Neural cell (in vitro differentiated cells): ENCODE data around the gene DNAJC11.

Source experiments
- EP300 ChIP-seq: fragments of 450-650 bp; conservative IDR thresholded peaks from 2 replicates; pipeline ENCODE4 v1.6.1; 2014; ENCODE audit warnings: antibody characterized with exemption, mild to moderate bottlenecking, moderate library complexity; ENCODE audit not compliant: poor library complexity, severe bottlenecking
- EZH2 ChIP-seq: fragments of 200-600, 300-800 bp; shearing (Covaris generic), sonication (generic); IDR thresholded peaks from 2 replicates; pipeline ENCODE4 v1.6.1; 2014; ENCODE audit warnings: antibody characterized with exemption, low read length, borderline replicate concordance, mild to moderate bottlenecking; ENCODE audit not compliant: insufficient read depth, poor library complexity, severe bottlenecking
- MXI1 ChIP-seq: fragments of 450-650 bp; conservative IDR thresholded peaks from 2 replicates; pipeline ENCODE4 v1.6.1; 2014; ENCODE audit warnings: antibody characterized with exemption, mild to moderate bottlenecking; ENCODE audit not compliant: poor library complexity, severe bottlenecking
- POLR2AphosphoS5 ChIP-seq: IDR thresholded peaks from 2 replicates; pipeline ENCODE4 v1.6.1; 2012
- RAD21 ChIP-seq: fragments of 450-650 bp; conservative IDR thresholded peaks from 2 replicates; pipeline ENCODE4 v1.6.1; 2014; ENCODE audit warnings: antibody characterized with exemption, mild to moderate bottlenecking, moderate library complexity
- TF ChIP-seq, protein P1 (sequence below): fragments of 450-650 bp; IDR thresholded peaks from 2 replicates; pipeline ENCODE4 v1.5.1; 2014; ENCODE audit warnings: antibody characterized with exemption, mild to moderate bottlenecking, moderate library complexity; ENCODE audit not compliant: poor library complexity, severe bottlenecking
- TF ChIP-seq, protein P2 (sequence below): IDR thresholded peaks from 2 replicates; pipeline ENCODE4 v1.6.1; 2012; ENCODE audit warnings: borderline replicate concordance

DNA sequence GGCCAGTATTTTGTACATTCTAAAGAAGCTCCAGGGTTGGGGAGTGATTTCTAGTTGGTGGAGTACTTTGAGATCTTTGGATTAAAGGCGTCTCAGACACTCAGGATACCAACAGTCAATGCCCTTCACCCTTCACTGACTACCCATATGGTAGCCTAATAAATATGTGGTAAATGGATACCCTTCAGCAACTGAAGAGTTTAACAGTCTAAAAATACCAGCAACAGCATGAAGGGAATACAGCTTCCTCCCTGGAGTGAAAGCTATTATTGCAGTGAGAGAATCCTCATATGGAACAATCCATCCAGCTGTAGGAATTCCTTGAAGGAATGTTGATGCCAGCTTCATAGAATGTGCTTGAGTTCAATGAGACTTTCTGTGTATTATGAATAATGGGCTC, 26.8 kb downstream of the DNAJC11 start:
- TF ChIP-seq, protein P1, sequence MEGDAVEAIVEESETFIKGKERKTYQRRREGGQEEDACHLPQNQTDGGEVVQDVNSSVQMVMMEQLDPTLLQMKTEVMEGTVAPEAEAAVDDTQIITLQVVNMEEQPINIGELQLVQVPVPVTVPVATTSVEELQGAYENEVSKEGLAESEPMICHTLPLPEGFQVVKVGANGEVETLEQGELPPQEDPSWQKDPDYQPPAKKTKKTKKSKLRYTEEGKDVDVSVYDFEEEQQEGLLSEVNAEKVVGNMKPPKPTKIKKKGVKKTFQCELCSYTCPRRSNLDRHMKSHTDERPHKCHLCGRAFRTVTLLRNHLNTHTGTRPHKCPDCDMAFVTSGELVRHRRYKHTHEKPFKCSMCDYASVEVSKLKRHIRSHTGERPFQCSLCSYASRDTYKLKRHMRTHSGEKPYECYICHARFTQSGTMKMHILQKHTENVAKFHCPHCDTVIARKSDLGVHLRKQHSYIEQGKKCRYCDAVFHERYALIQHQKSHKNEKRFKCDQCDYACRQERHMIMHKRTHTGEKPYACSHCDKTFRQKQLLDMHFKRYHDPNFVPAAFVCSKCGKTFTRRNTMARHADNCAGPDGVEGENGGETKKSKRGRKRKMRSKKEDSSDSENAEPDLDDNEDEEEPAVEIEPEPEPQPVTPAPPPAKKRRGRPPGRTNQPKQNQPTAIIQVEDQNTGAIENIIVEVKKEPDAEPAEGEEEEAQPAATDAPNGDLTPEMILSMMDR, result no peak
- TF ChIP-seq POLR2AphosphoS5, result no peak
- no peak for TF ChIP-seq RAD21
- TF ChIP-seq EZH2, result no peak
- TF ChIP-seq EP300, result no peak
- TF ChIP-seq MXI1, result no peak
- TF ChIP-seq, protein P2, sequence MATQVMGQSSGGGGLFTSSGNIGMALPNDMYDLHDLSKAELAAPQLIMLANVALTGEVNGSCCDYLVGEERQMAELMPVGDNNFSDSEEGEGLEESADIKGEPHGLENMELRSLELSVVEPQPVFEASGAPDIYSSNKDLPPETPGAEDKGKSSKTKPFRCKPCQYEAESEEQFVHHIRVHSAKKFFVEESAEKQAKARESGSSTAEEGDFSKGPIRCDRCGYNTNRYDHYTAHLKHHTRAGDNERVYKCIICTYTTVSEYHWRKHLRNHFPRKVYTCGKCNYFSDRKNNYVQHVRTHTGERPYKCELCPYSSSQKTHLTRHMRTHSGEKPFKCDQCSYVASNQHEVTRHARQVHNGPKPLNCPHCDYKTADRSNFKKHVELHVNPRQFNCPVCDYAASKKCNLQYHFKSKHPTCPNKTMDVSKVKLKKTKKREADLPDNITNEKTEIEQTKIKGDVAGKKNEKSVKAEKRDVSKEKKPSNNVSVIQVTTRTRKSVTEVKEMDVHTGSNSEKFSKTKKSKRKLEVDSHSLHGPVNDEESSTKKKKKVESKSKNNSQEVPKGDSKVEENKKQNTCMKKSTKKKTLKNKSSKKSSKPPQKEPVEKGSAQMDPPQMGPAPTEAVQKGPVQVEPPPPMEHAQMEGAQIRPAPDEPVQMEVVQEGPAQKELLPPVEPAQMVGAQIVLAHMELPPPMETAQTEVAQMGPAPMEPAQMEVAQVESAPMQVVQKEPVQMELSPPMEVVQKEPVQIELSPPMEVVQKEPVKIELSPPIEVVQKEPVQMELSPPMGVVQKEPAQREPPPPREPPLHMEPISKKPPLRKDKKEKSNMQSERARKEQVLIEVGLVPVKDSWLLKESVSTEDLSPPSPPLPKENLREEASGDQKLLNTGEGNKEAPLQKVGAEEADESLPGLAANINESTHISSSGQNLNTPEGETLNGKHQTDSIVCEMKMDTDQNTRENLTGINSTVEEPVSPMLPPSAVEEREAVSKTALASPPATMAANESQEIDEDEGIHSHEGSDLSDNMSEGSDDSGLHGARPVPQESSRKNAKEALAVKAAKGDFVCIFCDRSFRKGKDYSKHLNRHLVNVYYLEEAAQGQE, result no peak
